Measurements from ENCODE around the gene NOL4L.

The NOL4L gene

DNA sequence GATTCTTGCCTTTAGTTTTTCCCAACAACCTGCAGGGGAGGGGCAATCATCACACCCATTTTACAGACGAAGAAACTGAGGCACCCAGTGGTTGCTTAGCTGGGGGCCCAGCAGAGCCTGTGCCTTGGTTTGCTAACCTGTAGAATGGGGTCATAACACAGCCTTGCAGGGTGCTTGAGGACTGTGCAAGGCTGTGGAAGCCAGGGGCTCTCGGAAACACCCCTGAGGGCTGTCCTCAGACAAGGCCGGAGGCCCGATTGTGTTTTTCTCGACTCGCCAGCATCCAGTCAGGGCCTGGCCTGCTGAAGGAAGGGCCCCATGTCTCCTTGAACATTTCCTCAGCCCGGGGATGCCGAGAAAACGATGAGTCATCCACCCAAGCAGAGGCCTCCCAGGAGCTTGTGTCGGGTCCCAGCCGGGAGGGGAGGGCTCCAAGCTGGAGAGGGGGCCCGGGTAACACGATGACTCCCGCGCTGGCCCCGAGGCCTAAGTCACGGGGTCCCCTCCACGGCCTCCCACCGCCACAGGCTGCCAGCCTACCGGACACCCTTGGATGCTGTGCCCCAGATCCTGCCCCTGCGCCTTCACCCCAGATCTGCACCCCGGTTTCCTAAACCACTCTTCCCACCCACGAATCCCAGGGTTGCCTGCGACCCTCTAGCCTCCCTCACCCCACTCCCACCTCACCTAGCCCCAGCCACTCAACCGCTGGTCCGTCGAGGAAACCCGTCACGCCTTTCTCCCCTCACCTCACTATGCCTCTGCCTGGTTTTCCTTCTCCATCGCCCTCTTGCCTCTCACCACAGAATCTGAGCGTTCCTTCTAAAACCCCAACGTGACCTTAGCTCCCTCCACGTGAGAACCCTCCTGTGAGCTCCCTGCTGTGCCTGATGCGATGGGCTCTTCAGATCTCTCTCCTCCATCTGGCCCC, 10.6 kb downstream of the NOL4L start:
- DNase-seq = peak; percentile 59

DNA sequence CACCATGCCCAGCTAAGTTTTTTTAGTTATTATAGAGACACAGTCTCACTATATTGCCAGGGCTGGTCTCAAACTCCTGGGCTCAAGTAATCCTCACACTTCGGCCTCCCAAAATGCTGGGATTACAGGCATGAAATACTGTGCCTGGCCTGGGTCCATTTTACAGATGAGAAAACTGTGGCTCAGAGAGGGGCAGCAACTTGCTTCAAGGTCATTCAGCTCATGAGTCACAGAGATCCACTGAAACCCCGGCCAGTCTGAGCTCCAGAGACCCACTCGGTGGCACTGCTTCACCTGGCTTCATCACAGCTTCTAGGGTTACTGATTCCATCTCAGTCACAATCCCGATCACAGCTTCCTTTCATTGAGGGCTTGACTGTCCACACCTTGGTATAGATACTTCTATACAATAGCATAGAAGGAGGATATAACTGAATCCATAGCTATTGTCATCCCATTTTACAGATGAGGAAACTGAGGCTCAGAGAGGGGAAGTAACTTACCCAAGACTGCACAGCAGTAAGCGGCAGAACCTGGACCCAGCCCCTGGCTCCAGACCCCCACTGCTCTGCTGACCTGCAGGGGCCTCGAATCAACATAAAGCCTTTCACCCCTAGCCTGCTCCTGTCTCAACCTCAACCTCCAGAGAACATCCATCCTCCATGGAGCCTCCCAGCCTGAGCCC, 11.8 kb downstream of the NOL4L start:
- no peak for DNase-seq

DNA sequence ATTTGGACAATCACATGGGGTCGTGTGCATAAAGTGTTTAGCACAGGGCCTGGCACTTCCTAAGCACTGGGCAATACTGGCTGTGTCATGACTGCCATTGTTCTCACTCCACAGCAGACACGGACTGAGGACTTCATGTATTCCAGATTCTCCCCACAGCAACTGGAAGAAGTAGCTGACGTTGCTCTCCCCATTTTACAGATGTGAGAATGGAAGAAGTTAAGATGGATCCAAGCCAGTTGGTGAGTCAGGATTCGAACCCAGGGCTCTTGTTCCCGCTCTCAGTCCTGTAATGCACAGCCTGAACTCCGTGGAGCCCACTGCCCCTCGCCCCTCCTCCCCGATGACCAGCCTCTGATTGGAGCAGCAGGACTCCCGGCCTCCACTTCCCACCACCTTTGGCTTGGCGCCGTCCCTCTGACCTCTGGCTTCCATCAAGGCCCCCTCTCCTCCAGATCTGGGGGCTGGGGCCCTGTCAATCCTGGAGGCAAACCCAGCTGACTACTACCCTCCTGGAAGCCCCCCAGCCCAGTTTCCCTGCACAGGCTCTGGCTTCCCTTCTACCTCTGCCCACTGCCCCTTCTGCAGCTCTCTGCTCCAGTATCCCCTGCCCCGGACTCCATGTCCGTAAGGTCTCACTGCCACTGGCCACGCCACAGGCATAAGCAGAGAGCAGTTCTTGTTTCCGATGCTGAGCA, 12.7 kb downstream of the NOL4L start:
- no peak for DNase-seq

DNA sequence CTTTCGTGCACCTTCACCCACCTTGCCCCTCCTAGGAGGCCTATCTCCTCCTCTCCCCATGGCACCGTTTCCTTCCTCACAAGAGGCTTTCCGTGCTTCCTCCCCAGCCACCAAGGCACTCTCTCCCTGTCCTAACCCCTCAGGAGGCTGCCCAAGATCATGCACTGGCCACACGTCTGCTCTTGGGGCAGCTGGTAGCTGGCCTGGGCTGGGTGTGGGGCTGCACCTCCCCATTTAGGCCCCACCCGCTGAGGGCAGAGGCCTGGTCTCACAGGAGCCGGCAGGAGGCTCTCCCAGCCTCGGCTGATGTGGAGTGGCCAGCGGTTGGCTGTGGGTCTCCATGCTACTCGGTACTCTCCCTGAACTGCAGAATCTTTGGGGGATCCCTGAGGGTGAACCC, 13.6 kb downstream of the NOL4L start:
- no peak for DNase-seq

DNA sequence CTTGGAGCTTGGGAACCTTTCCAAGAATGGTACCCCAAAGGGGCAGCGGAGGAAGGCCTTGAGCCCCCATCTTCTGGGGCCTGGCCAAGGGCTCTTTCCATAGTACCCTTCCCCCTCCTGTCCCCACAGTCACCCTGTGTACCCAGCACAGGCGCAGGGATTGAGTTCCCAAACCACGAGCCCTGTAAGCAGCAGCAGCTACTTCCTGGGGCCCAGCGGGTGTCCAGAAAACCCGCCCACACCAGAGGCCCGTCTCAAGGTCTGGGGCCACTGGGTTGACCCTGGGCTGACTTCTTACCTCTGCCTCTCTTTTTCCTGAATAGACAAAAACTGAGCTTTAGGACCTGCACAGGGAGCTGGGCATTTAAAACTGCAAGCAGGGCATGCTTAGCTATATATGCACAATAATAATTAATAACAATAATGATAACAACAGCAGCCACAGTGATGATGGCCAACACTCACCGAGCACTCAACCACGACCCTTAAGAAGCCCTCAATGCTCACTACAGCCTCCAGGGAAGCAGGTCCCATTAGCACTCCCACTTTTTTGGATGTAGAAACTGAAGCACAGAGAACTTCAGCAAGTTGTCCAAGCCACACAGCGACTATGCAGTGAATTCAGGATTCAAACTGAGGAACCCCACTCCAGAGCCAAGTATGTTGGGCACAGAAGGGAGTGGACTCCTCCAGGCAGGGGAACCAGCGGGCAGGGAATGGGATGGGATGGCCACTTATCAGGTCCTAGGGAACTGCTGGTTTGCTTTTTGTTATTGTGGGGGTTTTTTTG, 14.5 kb downstream of the NOL4L start:
- DNase-seq = no peak

DNA sequence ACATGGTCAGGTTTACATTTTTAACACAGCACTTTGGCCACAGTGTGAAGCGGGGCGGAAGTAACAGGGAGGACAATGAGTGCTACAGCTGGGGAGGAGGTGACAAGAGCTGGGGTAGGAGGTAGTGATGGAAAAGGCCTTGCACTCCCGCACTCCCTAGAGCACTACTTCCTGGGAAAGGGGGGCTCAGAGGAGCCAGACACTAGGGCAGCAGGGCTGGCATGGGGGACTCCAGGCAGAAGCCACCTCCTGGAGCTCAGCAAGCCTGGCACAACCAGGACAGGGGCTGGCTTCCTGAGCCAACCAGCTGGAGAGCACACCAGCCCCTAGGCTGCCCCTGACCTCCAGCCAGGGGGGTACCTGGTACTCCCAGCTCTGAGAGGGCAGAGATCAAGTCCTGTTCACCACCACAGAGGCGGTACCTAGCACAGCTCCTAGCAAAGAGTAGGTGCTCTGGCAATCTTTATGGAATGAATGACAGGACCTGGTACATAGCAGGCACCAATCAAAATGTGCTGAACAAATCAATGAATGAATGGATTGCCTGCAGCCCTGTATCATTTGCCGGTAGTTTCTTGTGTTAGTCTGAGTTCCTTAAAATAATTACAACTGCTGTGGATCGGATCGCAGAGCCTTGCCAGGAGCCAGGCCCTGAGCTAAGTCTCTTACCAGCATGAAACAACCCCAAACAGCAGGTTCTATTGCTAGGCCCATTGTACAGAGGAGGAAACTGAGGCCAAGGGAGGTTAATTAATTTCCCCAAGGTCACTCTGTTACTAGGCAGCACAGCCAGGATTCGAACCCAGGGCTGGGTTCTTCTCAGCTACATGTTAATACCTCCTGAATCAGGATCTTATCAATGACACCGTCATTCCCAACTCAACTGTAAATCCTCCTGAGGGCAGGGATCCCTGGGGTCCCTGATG, 15.5 kb downstream of the NOL4L start:
- no peak for DNase-seq

DNA sequence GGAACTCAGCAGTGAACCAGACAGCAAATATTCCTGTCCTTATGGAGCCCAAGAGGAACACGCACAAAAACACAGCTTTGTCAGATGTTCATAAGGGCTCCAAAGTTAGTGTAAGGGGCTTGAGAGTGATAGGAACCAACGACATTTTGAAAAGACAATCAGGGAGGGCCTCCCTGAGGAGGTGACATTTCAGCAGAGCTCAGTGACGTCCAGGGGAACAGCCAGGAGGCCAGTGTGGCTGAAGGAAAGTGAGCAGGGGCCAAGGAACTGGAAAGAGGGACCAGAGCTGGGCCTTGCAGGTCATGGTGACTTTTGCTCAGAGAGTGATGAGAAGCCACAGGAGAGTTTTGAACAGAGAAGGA, 16.1 kb downstream of the NOL4L start:
- DNase-seq = no peak

- no peak for DNase-seq
Measured at GRCh38 chr20:32567384-32568178, 17.6 kb downstream of the NOL4L start.

GRCh38 chr20:32566379-32567374, 18.5 kb downstream of the NOL4L start:
- no peak for DNase-seq

GRCh38 chr20:32565735-32566032, 19.4 kb downstream of the NOL4L start:
- no peak for DNase-seq

GRCh38 chr20:32564921-32565734, 20.0 kb downstream of the NOL4L start:
- DNase-seq = no peak

GRCh38 chr20:32564440-32564839, 20.7 kb downstream of the NOL4L start:
- no peak for DNase-seq

- no peak for DNase-seq
Measured at GRCh38 chr20:32563311-32564272, 21.5 kb downstream of the NOL4L start.

- DNase-seq = no peak
Measured at GRCh38 chr20:32562495-32562911, 22.6 kb downstream of the NOL4L start.

DNA sequence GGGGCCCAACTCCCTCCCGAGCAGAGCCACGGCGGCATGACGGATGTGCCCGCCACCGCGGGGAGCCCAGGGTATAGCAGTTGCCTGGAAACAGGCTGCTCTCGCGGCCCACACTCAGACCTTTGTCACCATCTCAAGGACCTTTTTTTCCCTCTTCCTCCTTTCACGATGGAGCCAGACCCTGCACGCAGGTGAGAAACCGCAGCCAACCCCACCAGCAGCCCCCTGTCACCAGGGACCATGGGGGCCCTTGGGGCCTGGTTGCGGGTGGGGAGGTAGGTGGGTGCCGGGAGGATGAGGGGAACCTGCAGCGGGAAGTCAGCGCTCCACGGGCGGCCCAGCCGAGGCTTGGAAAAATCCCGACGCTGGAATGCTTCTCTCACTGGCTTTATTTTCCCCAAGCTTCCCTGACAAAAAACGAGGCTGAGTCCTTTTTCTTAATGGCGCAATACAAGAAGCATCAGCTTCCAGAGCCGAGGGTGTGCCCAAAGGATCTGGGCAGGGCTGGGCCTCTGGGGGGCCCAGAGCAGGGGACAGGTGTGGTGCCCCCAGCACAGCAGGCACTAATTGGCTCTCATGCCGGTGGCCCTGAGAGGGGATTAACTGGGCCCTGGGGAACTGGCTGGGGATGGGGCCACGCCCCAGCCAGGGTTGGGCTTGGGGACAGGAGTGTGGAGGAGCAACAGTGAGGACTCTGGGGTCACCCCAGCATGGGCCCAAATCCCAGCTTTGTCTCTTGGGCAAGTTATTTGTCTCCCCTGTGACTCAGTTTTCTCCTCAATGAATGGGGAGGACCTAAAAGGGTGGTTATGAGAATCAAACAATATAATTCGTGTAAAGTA, 23.9 kb downstream of the NOL4L start:
- DNase-seq = peak; percentile 43

DNA sequence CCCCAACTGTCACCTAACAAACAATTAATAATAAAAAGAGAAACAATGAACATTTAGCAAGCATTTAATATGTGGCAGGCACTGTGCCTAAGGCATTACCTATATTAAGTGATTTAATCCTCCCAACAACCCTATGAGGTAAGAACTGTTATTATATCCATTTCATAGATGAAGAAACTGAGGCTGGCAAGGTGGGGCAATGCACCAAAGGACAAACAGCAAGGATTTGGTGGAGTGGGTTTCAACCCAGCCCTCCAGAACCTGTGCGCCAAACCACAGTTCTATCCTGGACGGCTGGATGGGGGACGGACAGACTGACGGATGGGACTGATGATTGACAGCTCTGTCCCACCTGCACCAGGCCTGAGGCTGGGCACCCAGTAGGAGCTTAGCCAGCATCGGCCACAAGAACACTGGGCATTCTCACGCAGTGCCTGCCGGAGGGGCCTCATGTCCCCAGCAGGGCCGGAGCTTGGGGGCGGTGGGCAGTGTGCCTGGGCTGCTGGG, 24.6 kb downstream of the NOL4L start:
- no peak for DNase-seq
